Effector CD8-positive, alpha-beta T cell (primary cell): Measurements from ENCODE around the gene ATXN1L.
"Not testable (repeated sequence)": the region's sequence is repeated elsewhere in the genome, so short reads cannot be mapped to it uniquely, and the experiment has no call there.

Source experiments
- DNase-seq: peaks from one replicate; lab custom pipeline; 2025; lab: John Stamatoyannopoulos, UW
- total RNA-seq, 4 experiments: gene quantifications; one replicate each; lab custom pipeline; 2026; lab: John Stamatoyannopoulos, UW

The ATXN1L gene, protein sequence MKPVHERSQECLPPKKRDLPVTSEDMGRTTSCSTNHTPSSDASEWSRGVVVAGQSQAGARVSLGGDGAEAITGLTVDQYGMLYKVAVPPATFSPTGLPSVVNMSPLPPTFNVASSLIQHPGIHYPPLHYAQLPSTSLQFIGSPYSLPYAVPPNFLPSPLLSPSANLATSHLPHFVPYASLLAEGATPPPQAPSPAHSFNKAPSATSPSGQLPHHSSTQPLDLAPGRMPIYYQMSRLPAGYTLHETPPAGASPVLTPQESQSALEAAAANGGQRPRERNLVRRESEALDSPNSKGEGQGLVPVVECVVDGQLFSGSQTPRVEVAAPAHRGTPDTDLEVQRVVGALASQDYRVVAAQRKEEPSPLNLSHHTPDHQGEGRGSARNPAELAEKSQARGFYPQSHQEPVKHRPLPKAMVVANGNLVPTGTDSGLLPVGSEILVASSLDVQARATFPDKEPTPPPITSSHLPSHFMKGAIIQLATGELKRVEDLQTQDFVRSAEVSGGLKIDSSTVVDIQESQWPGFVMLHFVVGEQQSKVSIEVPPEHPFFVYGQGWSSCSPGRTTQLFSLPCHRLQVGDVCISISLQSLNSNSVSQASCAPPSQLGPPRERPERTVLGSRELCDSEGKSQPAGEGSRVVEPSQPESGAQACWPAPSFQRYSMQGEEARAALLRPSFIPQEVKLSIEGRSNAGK
- 95.8 to 139 (median 114) reads per million in 4 experiments for total RNA-seq

DNA sequence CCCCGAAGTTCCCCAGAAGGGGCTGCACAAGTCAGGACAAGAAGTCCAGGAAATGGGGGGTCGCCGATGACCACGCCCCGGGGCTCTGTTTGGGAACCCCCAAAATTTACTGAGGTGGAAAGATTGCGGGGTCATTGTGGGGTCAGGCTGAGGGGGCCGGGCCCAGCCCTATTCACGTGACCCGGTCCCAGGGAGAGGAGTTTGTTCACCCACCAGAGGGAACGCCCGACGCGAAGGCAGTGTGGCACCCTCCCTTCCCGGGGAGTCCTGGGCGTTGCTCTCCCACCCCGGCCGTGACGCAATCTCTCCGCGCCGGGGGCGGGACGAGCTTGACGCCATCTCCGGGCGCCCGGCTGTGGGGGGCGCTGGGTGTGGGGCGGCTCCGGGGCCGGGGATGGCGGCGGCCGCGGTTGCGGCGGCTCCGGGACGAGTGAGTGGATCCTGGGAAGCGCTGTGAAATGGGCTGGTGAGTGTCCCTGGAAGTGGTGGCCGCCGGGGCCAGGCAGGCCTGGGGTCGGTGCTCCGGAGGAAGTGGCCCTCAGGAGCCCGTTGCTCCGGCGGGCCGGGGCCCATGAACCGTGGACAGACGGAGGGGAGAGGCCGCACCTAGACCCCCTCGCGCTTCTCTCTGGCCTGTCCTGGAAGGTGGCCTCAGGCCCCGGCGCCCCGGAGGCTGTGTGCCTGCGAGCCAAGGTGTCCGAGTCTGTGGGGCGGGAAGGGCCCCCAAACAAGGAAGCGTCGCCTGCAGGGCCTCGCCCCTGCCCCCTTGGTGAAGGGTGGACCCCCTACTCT lies at the start of gene ATXN1L:
Gene ATXN1L (plus strand): TSS at position 338 of the 792 bp plus-strand sequence. CDS start 3,765 bp downstream, outside the sequence.
- DNase-seq, result peak; percentile 92

DNA sequence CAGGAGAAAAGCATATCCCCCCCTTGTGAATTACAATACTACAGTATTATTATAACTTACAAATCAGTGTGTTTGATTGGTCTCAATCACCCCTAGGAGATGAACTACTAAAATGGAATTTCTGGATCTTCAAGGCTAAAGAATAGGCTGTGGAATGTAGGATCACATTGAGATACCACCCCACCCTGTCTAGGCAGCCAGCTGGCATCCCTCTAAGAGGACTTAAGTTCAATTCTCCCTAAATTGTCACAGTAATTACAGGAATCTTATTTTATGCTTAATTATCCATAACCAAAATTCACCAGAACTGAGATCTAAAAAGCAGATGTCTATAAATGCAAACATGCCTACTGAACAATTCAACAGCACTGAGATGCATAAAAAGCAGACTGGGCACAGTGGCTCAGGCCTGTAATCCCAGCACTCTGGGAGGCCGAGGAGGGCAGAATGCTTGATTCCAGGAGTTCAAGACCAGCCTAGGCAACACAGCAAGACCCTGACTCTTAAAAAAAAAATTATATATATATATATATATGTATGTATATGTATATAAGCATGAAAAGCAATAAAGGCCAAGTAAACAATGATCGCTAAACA lies 49.2 kb upstream of the ATXN1L start:
- DNase-seq, result no peak

DNA sequence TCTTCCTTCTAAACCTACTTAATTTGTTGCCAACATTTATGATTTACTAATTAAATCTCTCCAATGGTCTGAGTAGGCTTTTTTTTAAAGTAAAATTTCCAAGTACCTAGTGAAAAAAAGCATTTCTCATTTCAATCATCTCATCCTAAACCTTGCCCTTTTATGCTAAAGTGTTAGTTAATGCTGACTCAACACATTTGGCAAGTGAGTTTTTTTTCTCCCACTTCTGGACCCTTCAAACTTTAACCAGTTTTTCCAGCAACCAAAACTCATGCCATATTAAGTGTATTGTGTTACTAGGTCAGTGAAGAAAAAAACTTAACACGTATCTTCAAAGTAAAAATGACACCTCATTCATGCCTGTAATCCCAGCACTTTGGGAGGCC lies 42.5 kb upstream of the ATXN1L start:
- no peak for DNase-seq

- no peak for DNase-seq
Observed at GRCh38 chr16:71807905-71808592, 37.7 kb upstream of the ATXN1L start.

DNA sequence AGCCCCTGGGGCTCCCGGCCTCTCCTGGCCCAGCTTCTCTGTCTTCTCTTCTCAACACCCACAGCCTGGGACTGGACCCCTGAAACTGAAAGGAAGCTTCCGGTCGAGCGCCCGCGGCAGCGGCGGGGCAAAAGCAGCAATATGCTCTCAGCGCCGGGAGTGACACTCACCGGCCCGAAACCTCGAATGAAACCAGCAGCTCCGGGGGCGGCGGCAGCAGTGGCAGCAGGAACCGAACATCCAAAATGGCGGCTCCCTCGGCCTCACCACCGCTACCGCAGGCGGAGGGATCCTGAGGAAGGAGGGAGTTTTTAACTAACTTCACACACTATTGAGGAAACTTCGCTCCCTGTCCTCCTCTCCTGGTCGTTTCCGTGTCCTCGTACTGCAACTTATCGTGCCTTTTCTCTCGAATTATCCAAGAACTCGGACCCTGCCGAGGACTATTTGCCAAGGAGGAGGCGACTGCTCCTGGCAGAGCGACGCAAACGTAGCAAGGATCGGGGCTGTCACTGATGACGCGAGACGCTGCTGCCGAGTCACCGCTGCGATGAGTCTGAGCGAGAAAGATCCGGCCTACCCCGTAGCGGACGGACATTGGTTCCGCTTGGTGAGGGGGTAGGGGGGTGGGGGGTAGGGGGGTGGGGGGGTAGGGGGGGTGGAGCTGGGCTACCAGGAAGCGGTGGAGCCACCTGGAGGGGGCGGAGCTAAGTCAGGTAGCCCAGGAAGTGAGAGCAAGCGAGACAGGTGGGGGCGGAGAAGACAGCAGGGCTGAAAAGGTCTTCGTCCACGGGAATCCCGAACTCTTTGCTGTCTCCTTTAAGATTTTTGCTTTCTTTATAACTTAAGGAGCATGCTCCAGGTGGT lies 37.0 kb upstream of the ATXN1L start, which contains the start of gene AP1G1:
Gene AP1G1 (minus strand): TSS at position 242 of the 867 bp plus-strand sequence. CDS start 19,355 bp downstream, outside the sequence.
- peak; percentile 91 for DNase-seq

GRCh38 chr16:71810155-71810530 lies 35.6 kb upstream of the ATXN1L start:
- DNase-seq, result not testable (repeated sequence)

DNA sequence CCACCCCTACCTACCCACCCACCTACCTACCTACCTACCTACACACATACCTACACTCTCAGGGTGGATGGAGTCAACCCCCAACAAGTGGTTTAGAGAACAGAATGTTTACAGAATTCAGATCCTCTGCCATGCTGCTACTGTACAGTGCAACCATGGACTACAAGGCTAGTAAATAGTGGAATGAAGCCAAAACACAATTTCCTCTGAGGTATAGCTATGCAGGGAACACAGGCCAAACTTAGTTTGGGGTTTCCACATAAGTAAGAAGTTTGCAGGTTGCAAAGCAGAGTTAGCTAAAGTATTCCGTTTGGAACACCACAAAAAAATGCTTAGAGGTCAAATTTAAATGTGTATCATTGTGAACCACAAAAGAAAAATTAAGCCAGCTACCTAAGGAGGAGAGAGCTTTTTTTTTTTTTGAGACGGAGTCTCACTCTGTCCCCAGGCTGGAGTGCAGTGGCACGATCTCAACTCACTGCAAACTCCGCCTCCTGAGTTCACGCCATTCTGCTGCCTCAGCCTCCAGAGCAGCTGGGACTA lies 34.4 kb upstream of the ATXN1L start:
- no peak for DNase-seq

DNA sequence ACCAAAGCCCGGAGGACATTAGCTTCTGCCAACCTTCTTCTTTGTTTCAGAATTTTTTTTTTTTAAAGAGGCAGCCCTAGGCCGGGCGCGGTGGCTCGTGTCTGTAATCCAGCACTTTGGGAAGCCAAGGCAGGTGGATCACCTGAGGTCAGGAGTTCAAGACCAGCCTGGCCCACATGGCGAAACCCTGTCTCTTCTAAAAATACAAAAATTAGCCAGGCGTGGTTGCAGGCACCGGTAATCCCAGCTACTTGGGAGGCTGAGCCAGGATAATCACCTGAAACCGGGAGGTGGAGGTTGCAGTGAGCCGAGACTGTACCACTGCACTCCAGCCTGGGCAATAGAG lies 28.6 kb upstream of the ATXN1L start:
- not testable (repeated sequence) for DNase-seq

- no peak for DNase-seq
Observed at GRCh38 chr16:71826533-71827017, 19.2 kb upstream of the ATXN1L start.

DNA sequence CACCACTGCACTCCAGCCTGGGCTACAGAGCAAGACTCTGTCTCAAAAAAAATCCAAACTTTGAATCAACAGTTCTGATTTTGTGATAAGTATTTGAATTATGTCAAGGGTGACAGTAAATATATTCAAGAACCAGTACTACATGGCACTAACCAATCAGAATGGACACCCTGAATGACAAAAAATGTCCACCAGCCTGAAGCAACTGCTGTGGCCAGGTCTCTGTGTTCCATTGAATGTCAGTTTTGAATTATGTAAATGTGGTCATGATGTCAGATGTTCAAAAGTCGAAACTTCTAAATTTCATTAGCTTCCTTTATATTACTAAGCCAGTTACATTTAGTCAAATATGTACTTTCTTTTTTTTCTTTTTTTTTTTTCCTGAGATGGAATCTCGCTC lies 15.4 kb upstream of the ATXN1L start:
- DNase-seq, result no peak

- not testable (repeated sequence) for DNase-seq
Observed at GRCh38 chr16:71831698-71832097, 14.1 kb upstream of the ATXN1L start.

DNA sequence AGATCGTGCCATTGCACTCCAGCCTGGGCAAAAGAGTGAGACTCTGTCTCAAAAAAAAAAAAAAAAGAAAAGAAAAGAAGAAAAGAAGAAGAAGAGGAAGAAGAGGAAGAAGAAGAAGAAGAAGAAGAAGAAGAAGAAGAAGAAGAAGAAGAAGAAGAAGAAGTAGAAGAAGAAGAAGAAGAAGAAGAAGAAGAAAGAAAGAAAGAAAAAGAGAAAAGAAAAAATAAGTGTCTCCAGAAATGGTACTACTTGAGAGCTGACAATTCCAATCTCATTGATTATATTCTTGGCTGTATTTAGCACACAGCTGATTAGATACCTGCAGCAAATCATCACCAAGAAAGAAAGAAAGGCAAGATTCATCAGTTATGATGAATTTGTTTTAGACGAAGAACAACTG lies 13.7 kb upstream of the ATXN1L start:
- DNase-seq, result not testable (repeated sequence)

DNA sequence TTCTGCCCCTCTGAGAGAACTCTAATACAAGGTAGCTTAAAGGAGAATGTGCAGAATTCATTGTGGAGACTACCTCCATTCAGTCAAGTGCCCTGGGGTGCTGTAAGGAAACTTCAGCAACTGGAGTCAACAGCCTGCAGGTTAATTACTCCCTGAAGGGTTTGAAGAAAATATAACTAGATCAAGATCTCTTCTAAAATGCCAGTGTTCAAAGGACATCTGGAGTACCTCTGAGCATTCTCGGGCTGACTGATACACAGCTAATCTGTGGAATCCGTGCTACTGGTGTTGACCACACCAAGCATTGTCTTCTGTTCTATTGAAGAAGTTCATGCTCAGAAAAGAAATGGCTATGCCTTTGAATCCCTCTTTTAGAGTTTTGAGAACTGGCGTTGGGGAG lies 11.5 kb upstream of the ATXN1L start:
- no peak for DNase-seq

DNA sequence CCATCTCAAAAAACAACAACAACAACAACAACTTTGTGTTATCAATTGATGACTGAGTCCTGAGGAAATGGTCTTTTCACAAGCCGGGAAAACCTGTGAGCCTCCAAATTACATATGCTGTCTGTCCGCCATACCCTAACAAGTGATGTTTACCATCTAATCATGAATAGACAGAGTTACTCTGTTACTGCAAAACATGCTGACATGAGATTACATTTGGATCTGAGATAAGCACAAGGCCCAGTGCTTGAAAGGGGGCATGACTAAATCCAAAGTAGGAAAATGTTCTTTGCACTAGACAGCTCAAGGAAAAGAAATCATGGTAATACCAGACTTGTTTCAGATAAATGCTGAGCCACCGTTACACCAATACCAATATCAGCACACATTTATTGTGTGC lies 8.6 kb upstream of the ATXN1L start:
- no peak for DNase-seq

DNA sequence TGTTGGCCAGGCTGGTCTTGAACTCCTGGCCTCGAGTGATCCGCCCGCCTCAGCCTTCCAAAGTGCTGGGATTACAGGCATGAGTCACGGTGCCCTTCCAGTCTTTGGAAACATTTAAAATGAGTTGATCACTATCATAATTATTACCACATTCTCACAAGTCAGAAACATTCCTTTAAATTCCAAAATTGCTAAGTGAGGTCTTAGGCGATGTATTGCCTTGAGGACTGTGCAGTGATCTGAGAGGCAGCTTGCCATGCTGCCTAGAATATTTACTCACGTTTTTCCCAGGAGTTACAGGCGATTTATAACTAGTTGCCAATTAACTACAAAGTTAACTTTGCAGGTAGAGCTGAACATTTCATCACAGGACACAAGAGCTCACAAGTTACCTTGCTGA lies 5.7 kb upstream of the ATXN1L start:
- DNase-seq, result no peak

DNA sequence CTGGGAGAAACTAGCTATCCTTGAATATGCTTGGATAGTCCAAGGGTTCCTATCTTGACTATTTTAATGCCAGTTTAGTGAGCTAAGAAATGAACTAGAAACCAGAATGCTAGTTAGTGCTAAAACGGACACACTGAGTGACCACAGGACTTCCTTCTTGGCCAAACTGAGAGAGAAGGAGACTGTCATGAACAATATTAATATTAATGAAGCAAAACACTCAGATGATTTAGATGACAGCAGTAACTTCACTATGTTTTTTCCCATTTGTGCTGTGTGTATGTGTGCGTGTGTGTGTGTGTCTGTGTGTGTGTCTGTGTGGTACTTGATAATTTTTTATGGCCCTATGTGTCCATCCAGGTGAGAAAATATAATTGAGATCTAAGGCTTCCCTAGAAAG lies 2.2 kb upstream of the ATXN1L start:
- DNase-seq, result no peak

- no peak for DNase-seq
Observed at GRCh38 chr16:71846431-71846830, 655 bp downstream of the ATXN1L start.

- DNase-seq, result no peak
Observed at GRCh38 chr16:71847096-71847495, 1.3 kb downstream of the ATXN1L start.

- no peak for DNase-seq
Observed at GRCh38 chr16:71848622-71849021, 2.8 kb downstream of the ATXN1L start.

GRCh38 chr16:71851746-71852145 lies 6.0 kb downstream of the ATXN1L start:
- no peak for DNase-seq
